H1 (cell line): Measurements from ENCODE around the gene ANKS1A. TPM values are rescaled to one million over a fixed set of nuclear protein-coding genes. Genes with fewer than 3 reads are reported as not detected.
"Not testable (repeated sequence)": the region's sequence is repeated elsewhere in the genome, so short reads cannot be mapped to it uniquely, and the experiment has no call there.

Experiments used
- CTCF ChIA-PET: fragments of 300-600 bp; sonication (Branson Sonifier 250); formaldehyde crosslinking; loops from one replicate; lab custom pipeline; 2021; ENCODE audit not compliant: partially characterized antibody; lab: Charles Lee
- POLR2A ChIA-PET: fragments of 300-600 bp; sonication (Branson Sonifier 250); formaldehyde crosslinking; loops from one replicate; lab custom pipeline; 2021; ENCODE audit warnings: inconsistent platforms; ENCODE audit not compliant: partially characterized antibody; lab: Charles Lee
- DNase-seq, 2 experiments: peaks; one replicate each; pipeline versions ENCODE4 v3.0.0 to v3.0.0-alpha.2; 2010 to 2022; ENCODE audit warnings: low spot score in 2 of 2, low read depth in 1 of 2, mixed read lengths in 1 of 2
- FAIRE-seq: peaks from 2 replicates; lab custom pipeline; 2011; peaks lifted over from hg19 to GRCh38; lab: Jason Lieb, UNC
- H2AFZ ChIP-seq: 2 replicates; pipeline ENCODE4 v1.8.1; 2012; ENCODE audit warnings: low read length, inconsistent platforms
- H2AK5ac ChIP-seq: 2 replicates; pipeline ENCODE4 v1.6.1; 2013; ENCODE audit warnings: low read depth, low read length
- H2BK120ac ChIP-seq: replicated peaks from 2 replicates; pipeline ENCODE3; 2013; ENCODE audit warnings: low read depth, low read length, inconsistent platforms
- H2BK12ac ChIP-seq: 2 replicates; pipeline ENCODE4 v1.6.1; 2013; ENCODE audit warnings: low read depth, low read length
- H2BK15ac ChIP-seq: 2 replicates; pipeline ENCODE4 v1.6.1; 2013; ENCODE audit warnings: low read length
- H2BK20ac ChIP-seq: 2 replicates; pipeline ENCODE4 v1.6.1; 2013; ENCODE audit warnings: low read length
- H2BK5ac ChIP-seq: 2 replicates; pipeline ENCODE4 v1.6.1; 2013; ENCODE audit warnings: low read depth, low read length
- H3K14ac ChIP-seq: 2 replicates; pipeline ENCODE4 v1.6.1; 2013; ENCODE audit warnings: inconsistent platforms; ENCODE audit not compliant: insufficient read length
- H3K18ac ChIP-seq: 2 replicates; pipeline ENCODE4 v1.6.1; 2013; ENCODE audit warnings: low read length; ENCODE audit errors: extremely low read depth
- H3K23ac ChIP-seq: 2 replicates; pipeline ENCODE4 v1.6.1; 2013; ENCODE audit warnings: inconsistent platforms; ENCODE audit not compliant: insufficient read length
- H3K23me2 ChIP-seq: 2 replicates; pipeline ENCODE4 v1.6.1; 2013; ENCODE audit warnings: low read depth, low read length
- H3K27ac ChIP-seq: 2 replicates; pipeline ENCODE4 v1.6.1; 2011; ENCODE audit warnings: low read depth, low read length, inconsistent platforms
- H3K27me3 ChIP-seq, 4 experiments: replicated peaks in 1 of 4; 1 replicate in 1 of 4; 2 replicates in 3 of 4; pipeline versions ENCODE4 v1.6.1 to v1.8.1; 2011 to 2013; ENCODE audit warnings: low read length in 3 of 4, mild to moderate bottlenecking in 3 of 4, inconsistent platforms in 2 of 4, mixed read lengths in 2 of 4, moderate library complexity in 1 of 4; ENCODE audit not compliant: control insufficient read depth in 3 of 4, insufficient read depth in 3 of 4; ENCODE audit errors: extremely low read depth in 1 of 4
- H3K36me3 ChIP-seq, 4 experiments: 2 replicates each; pipeline versions ENCODE4 v1.6.1 to v1.8.1; 2011 to 2013; ENCODE audit warnings: mild to moderate bottlenecking in 4 of 4, low read length in 3 of 4, moderate library complexity in 2 of 4, control low read depth in 1 of 4, inconsistent platforms in 1 of 4; ENCODE audit not compliant: insufficient read depth in 4 of 4, control insufficient read depth in 2 of 4
- H3K4ac ChIP-seq: replicated peaks from 2 replicates; pipeline ENCODE3; 2013; ENCODE audit warnings: low read length, low read depth, mixed read lengths, inconsistent platforms; ENCODE audit not compliant: insufficient read length
- H3K4me1 ChIP-seq, 4 experiments: replicated peaks in 1 of 4; 1 replicate in 1 of 4; 2 replicates in 3 of 4; pipeline versions ENCODE4 v1.6.1 to v1.8.1; 2011 to 2013; ENCODE audit warnings: low read length in 3 of 4, inconsistent platforms in 2 of 4, mixed read lengths in 1 of 4; ENCODE audit not compliant: insufficient read depth in 4 of 4, control insufficient read depth in 3 of 4
- H3K4me2 ChIP-seq, 2 experiments: 2 replicates each; pipeline versions ENCODE4 v1.6.1 to v1.8.1; 2011 to 2013; ENCODE audit warnings: low read depth in 2 of 2, low read length in 2 of 2, control low read depth in 1 of 2, inconsistent platforms in 1 of 2, mild to moderate bottlenecking in 1 of 2; ENCODE audit not compliant: insufficient read depth in 1 of 2
- H3K4me3 ChIP-seq, 4 experiments: fragments of 200-600, 300-600 bp in 1 of 4; sonication (generic), shearing (Covaris generic), sonication (Bioruptor Twin) in 1 of 4; 2 replicates each; pipeline versions ENCODE4 v1.5.1 to v1.8.1; 2011 to 2016; ENCODE audit warnings: low read length in 4 of 4, low read depth in 3 of 4, control low read depth in 2 of 4, inconsistent platforms in 2 of 4, mild to moderate bottlenecking in 2 of 4, mixed read lengths in 1 of 4, moderate library complexity in 1 of 4; ENCODE audit not compliant: insufficient read depth in 2 of 4; ENCODE audit errors: extremely low read depth in 1 of 4
- H3K56ac ChIP-seq: replicated peaks from 2 replicates; pipeline ENCODE3; 2013; ENCODE audit warnings: low read depth, mild to moderate bottlenecking, mixed read lengths, low read length, inconsistent platforms; ENCODE audit not compliant: insufficient read length
- H3K79me1 ChIP-seq: 2 replicates; pipeline ENCODE4 v1.6.1; 2013; ENCODE audit warnings: low read depth, low read length, control low read depth
- H3K79me2 ChIP-seq, 2 experiments: 2 replicates each; pipeline versions ENCODE4 v1.6.1 to v1.8.1; 2012 to 2013; ENCODE audit warnings: low read length in 2 of 2, mild to moderate bottlenecking in 2 of 2, inconsistent platforms in 1 of 2; ENCODE audit not compliant: insufficient read depth in 2 of 2, control insufficient read depth in 1 of 2
- H3K9ac ChIP-seq, 4 experiments: replicated peaks in 1 of 4; 1 replicate in 1 of 4; 2 replicates in 3 of 4; pipeline versions ENCODE4 v1.6.1 to v1.8.1; 2011 to 2013; ENCODE audit warnings: low read depth in 3 of 4, low read length in 3 of 4, control low read depth in 2 of 4, mild to moderate bottlenecking in 2 of 4, moderate library complexity in 2 of 4, inconsistent platforms in 1 of 4; ENCODE audit errors: extremely low read depth in 1 of 4
- H3K9me3 ChIP-seq, 2 experiments: 2 replicates each; pipeline versions ENCODE4 v1.6.1 to v1.8.1; 2012 to 2013; ENCODE audit warnings: mild to moderate bottlenecking in 2 of 2, moderate library complexity in 2 of 2, control low read depth in 1 of 2, inconsistent platforms in 1 of 2, low read depth in 1 of 2, low read length in 1 of 2, mixed read lengths in 1 of 2; ENCODE audit not compliant: insufficient read depth in 2 of 2
- H4K20me1 ChIP-seq, 2 experiments: replicated peaks in 1 of 2; 2 replicates each; pipeline versions ENCODE3 to v1.8.1; 2011 to 2013; ENCODE audit warnings: inconsistent platforms in 2 of 2, low read length in 2 of 2, mild to moderate bottlenecking in 1 of 2; ENCODE audit not compliant: insufficient read depth in 2 of 2, control insufficient read depth in 1 of 2
- H4K5ac ChIP-seq: 2 replicates; pipeline ENCODE4 v1.6.1; 2013; ENCODE audit warnings: low read length, low read depth, mixed read lengths, inconsistent platforms; ENCODE audit not compliant: insufficient read length
- H4K8ac ChIP-seq: 2 replicates; pipeline ENCODE4 v1.8.0; 2013; ENCODE audit warnings: mild to moderate bottlenecking, moderate library complexity, low read length, inconsistent platforms; ENCODE audit not compliant: insufficient read depth; ENCODE audit errors: extremely low read depth
- H4K91ac ChIP-seq: replicated peaks from 2 replicates; pipeline ENCODE3; 2013; ENCODE audit warnings: low read length, mixed read lengths, inconsistent platforms; ENCODE audit not compliant: insufficient read length
- MAX ChIP-seq: IDR thresholded peaks from 2 replicates; pipeline ENCODE4 v1.6.1; 2012; ENCODE audit warnings: inconsistent platforms
- WGBS, 2 experiments: shearing (Covaris generic) in 1 of 2; methylation state at CpG; one replicate each; pipeline versions ENCODE4 v1.1.6 to v1.1.7; 2013 to 2015; ENCODE audit warnings: low lambda C conversion rate in 2 of 2, mixed read lengths in 2 of 2, inconsistent platforms in 1 of 2, low coverage in 1 of 2, missing lambda C conversion rate in 1 of 2; ENCODE audit not compliant: insufficient replicate concordance in 2 of 2, insufficient coverage in 1 of 2, insufficient read length in 1 of 2; ENCODE audit errors: extremely low coverage in 1 of 2, missing lambda C conversion rate in 1 of 2; 5-methylcytosine and 5-hydroxymethylcytosine counted together
- polyA plus RNA-seq, 7 experiments: library from polyadenylated mRNA; depleted of rRNA in 3 of 7; stranded (reverse) in 5 of 7; unstranded in 2 of 7; fragments of >200 nt in 5 of 7; fragments of 200-250 nt in 2 of 7; gene quantifications; 1 replicate in 5 of 7; 2 replicates in 1 of 7; 4 replicates in 1 of 7; pipeline versions ENCODE4 v1.2.1 to v1.2.3, GENCODE V29; 2011 to 2013; ENCODE audit warnings: missing spikeins in 2 of 7, mixed read lengths in 2 of 7
- total RNA-seq: library from RNA; stranded (reverse); fragmentation: NEBNext Ultra II Directional; extraction: Animal tissue kit (Norgen Biotek cat#: 25700); gene quantifications from 2 replicates; pipeline ENCODE4 v1.2.1, GENCODE V29; 2021

The ANKS1A gene
- total and polyA plus RNA-seq, 2 of the 8 experiments (the other 6 are each of a cell fraction or from before 2014, with no cell fraction given), result 9.8 to 30.9 TPM

- no peak for TF ChIP-seq MAX
These were observed 41.2 kb downstream of the ANKS1A start (continued) for GRCh38 chr6:34930221-34930620.

- H2AK5ac ChIP-seq, H3K79me1 ChIP-seq, H2BK15ac ChIP-seq, H3K4ac ChIP-seq, H3K36me3 ChIP-seq, H2BK12ac ChIP-seq, POLR2A ChIA-PET, H3K4me3 ChIP-seq, H4K8ac ChIP-seq, H3K56ac ChIP-seq, H4K91ac ChIP-seq, H4K5ac ChIP-seq, H3K23me2 ChIP-seq, H3K9me3 ChIP-seq, H3K4me2 ChIP-seq, H3K23ac ChIP-seq, H3K9ac ChIP-seq, H3K14ac ChIP-seq, DNase-seq, FAIRE-seq, H3K18ac ChIP-seq, H2BK20ac ChIP-seq, H3K27ac ChIP-seq, H2BK5ac ChIP-seq, H3K27me3 ChIP-seq, H2BK120ac ChIP-seq, H2AFZ ChIP-seq, H3K4me1 ChIP-seq: not testable (repeated sequence)
- CTCF ChIA-PET, result interaction anchor here (1.9 kb wide), 1 partner anchor 18 kb away, joined by 4 read pairs; no protein-coding TSS in a partner anchor
- WGBS, 2 experiments, result 93% methylated on average over 12 of the region's 12 CpGs; no CpG with 5 or more reads in 1 of the 2 experiments
- H4K20me1 ChIP-seq, result peaks cover 10 to 21% of the 10 kb centered on the region in 2 experiments
- peaks cover 0 to 30% of the 10 kb centered on the region in 2 experiments; a peak in 2 of 4 replicates for H3K79me2 ChIP-seq
These were observed 43.1 kb downstream of the ANKS1A start for GRCh38 chr6:34932202-34932601.
